ENCODE measurements around the gene SMC1B.

GRCh38 chr22:45314054-45314721, 99.2 kb downstream of the SMC1B start:
- TF ChIP-seq EZH2 (IDR thresholded peaks at IDR 0.05; ENCODE audit: borderline replicate concordance, insufficient read depth, low read length, poor library complexity, severe bottlenecking) (no peak), CTCF (IDR thresholded peaks at IDR 0.05; ENCODE audit: poor library complexity, severe bottlenecking) (no peak), REST (IDR thresholded peaks at IDR 0.05; ENCODE audit: borderline replicate concordance) (no peak), RAD21 (conservative IDR thresholded peaks at IDR 0.05) (no peak), POLR2AphosphoS5 (IDR thresholded peaks at IDR 0.05) (no peak), EP300 (conservative IDR thresholded peaks at IDR 0.05; ENCODE audit: poor library complexity, severe bottlenecking) (no peak), MXI1 (conservative IDR thresholded peaks at IDR 0.05; ENCODE audit: poor library complexity, severe bottlenecking) (no peak), TAF1 (IDR thresholded peaks at IDR 0.05; ENCODE audit: low read depth) (no peak), SMC3 (conservative IDR thresholded peaks at IDR 0.05; ENCODE audit: poor library complexity) (no peak)
